HG02588 (cell line): Measurements from ENCODE around the gene FAR1.
"Not testable (repeated sequence)": the region's sequence is repeated elsewhere in the genome, so short reads cannot be mapped to it uniquely, and the experiment has no call there.

Experiments used
- ATAC-seq: cut with Tn5 transposase; IDR thresholded peaks from one replicate; pipeline ENCODE4 v1.9.1; 2021; ENCODE audit warnings: mild to moderate bottlenecking, moderate library complexity; ENCODE audit not compliant: unreplicated experiment

Gene FAR1

DNA sequence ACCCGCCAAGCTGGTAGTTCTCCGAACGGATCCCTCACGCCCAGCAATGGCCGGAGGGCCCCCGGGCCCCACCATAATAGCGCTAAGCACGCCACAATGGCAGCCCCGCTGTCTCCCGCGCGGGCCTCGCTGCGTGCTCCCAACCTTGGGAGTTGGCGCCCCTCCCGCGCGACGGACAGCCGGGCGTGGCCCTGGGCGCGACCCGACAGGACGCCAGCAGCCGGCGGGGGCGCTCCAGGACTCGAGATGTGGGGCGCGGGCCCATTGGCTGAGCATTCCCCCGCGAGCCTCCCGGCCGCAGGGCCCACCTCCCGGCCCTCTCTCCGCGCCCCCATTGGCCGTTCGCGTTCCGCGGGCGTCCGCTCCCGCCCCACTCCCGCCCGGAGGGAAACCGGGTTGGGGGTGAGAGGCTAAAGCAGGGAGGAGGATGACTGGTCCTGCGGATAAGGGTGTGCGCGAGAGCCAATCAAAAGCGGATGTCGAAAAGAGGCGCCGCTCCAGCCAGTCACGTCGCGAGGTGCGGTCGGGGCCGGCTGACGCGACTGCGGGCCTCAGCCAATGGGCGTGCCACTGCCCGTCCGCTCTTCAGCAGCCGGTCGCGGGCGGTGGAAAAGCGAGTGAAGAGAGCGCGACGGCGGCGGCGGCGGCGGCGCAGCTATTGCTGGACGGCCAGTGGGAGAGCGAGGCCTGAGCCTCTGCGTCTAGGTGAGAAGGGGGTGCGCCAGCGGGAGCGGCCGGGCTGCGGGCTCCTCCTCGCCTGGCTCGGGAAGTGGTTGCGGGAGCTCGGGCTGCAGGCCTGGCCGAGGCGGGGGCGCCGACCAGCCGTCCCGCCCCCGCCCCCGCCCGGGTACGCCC, at the start of gene FAR1:
FAR1 (plus strand) TSS at position 567 of the 855 bp plus-strand sequence. CDS start 26,098 bp downstream, outside the sequence.
- peak; percentile 89 for ATAC-seq

GRCh38 chr11:13620063-13620462, 48.4 kb upstream of the FAR1 start:
- ATAC-seq: no peak

- not testable (repeated sequence) for ATAC-seq
These were observed 41.6 kb upstream of the FAR1 start for GRCh38 chr11:13626818-13627217.

GRCh38 chr11:13628634-13629033, 39.8 kb upstream of the FAR1 start:
- not testable (repeated sequence) for ATAC-seq

GRCh38 chr11:13629779-13630178, 38.7 kb upstream of the FAR1 start:
- ATAC-seq: no peak

GRCh38 chr11:13635290-13635689, 33.2 kb upstream of the FAR1 start:
- ATAC-seq: no peak

DNA sequence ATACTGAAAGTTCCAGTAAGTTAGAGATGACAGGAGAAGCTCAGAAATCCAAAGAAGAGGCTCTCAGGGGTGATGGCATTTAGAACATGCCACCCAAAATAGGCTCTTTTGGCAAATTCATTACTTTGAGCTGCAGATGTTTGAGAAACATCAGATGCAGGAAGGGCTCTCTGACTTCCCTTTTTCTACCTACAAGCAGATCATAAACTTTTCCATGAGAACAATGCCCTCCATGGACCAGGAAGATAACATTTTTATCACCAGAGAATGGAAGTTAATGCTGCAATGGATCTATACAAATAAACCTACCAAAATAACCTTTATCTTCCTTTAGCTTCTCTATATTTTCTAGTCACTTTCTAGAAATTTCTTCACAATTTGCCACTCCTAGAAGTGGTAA, 32.7 kb upstream of the FAR1 start:
- no peak for ATAC-seq

- ATAC-seq: no peak
These were observed 31.1 kb upstream of the FAR1 start for GRCh38 chr11:13637125-13638069.

DNA sequence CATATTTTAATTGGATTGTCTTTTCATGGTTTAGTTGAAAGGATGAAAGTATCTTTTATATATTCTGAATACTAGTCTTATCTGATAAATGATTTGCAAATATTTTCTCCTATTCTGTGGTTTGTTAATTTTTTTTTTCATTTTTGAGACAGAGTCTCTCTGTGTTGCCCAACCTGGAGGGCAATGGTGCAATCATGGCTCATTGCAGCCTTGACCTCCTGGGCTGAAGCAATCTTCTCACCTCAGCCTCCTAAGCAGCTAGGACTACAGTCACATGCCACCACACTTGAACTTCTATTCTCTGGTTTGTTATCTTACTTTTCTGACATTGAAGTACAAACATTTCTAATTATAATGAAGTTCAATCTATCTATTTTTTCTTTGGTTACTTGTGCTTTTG, 30.0 kb upstream of the FAR1 start:
- no peak for ATAC-seq

- no peak for ATAC-seq
These were observed 23.3 kb upstream of the FAR1 start for GRCh38 chr11:13644997-13645687.

- ATAC-seq: no peak
These were observed 21.1 kb upstream of the FAR1 start for GRCh38 chr11:13647391-13647790.

DNA sequence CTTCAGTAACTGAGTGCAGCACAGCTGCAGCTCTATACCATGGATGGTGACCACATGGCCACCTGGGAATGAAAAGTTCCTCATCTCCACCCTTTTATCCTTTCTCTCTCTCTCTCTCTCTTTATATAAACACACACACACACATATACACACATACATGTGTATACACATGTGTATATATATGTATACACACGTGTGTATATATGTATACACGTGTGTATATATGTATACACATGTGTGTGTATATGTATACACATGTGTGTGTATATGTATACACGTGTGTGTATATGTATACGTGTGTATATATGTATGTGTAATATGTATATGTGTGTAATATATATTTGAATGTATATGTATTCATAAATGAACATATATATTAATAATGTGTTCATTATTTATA, 18.8 kb upstream of the FAR1 start:
- no peak for ATAC-seq

DNA sequence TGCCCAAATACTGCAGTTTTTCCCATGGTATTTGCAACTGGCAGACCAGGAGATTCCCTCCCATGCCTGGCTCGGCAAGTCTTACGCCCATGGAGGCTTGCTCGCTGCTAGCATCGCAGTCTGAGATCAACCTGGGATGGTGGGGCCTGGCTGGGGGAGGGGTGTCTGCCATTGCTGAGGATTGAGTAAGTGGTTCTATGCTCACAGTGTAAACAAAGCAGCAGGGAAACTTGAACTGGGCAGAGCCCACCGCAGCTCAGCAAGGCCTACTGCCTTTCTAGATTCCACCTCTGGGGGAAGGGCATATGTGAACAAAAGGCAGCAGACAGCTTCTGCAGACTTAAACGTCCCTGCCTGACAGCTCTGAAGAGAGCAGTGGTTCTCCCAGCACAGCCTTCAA, 17.0 kb upstream of the FAR1 start:
- ATAC-seq: not testable (repeated sequence)

GRCh38 chr11:13661074-13661623, 7.3 kb upstream of the FAR1 start:
- ATAC-seq: no peak

DNA sequence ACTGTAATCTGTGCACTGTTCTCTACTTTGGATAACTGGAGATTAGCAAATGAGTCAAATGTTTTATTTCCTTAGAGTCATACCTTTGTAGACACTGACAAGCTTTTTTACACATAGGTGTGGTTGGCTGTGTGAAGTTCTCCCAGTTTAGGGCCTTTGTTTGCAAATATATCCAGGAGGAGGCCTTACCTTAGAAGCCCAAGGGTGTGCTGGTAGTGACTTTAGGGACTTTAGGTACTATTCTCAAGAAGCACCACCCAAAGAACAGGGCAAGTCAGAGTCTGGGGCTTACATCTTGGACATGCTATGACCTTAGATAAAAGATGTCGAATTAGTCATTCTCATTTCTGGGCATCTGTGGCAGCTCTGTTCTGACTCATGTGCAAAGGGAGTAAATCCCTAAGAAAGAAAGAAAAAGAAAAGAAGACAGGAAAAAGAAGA, 4.8 kb upstream of the FAR1 start:
- ATAC-seq: no peak

DNA sequence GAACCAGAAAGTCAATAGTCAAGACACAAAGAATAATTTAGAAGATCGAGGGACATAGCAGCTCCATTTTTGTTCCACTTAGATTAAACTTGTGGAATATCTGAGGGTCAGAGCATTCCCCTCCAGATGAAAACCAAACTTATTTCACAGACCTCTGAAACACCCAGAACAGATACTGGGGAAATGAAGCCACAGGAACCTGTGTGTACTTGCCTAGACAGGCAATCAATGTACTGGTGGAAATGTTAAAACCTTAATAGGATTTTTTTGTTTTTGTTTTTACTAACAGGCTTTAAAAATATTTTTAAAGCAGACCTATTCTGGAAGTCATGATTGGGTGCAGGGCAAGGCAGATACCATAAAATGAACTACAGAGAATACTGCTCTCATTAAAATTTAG, 4.1 kb upstream of the FAR1 start:
- ATAC-seq: no peak

GRCh38 chr11:13666708-13667107, 1.8 kb upstream of the FAR1 start:
- ATAC-seq: no peak

GRCh38 chr11:13667245-13667644, 1.2 kb upstream of the FAR1 start:
- ATAC-seq: no peak

DNA sequence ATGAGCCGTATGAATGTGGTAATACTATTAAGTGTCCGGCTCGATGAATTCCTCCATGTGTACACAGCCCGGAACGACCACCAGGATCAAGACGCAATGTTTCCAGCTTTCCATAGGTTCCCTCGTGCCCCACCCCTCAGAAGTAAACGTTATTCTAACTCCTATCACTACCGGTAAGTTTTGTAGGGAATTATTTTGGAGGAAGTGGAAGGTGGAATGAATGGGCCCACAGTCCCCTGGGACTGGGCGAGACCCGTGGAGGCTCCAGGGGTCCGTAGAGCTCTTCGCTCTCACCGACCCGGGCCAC, 720 bp upstream of the FAR1 start:
- no peak for ATAC-seq

DNA sequence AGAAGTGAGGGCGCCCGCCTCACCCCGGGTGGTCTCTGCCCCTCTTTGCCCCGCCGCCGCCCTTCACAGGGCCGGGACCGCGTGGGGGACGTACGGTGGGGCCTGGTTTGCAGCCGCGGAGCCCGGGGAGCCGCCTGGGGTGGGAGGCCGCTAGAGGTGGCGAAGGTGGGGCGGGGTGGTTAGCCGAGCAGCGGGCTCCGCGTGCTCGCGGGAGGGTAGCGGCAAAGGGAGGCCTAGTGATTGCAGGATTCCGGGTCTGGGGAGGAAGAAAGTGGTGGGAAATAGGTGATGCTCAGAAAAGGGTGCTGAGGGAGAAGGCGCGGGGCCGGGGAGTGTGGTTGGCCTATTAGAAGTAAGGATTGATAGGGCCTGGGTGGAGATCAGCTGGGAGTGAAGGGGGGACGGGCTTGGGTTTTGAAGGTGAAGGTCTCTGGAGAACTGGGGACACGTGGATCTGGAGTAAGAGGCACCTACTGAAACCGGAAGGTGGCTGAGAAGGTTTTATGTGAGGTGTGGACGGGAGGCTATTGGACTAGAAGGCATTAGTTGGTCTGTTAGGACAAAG, 571 bp downstream of the FAR1 start:
- peak; percentile 10 for ATAC-seq
